ENCODE measurements around the gene TOX4.
A peak's percentile ranks its signal among the peaks of the same experiment; 100 is the strongest.

The TOX4 gene

DNA sequence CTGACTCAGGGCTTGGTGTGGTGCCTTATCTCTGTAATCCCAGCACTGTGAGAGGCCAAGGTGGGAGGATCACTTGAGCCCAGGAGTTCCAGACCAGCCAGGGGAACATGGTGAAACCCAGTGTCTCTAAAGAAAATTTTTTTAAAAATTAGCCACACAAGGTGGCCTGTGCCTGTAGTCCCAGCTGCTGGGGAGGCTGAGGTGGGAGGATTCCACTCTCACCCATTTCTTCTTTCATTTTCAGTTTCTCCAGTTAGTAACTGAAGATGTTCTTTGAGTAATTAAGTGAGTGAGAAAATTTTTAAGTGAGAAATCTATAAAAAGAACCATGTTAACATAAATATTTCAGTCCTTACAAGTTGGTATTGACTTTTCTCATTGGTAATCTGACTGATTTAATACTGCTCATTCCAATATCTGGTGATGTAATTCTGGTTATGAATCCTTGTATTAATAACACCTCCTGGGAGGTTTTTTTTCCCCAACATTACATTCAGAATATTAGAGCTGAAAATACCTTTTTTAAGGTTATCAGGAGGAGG, 28.1 kb downstream of the TOX4 start:
- DNase-seq = no peak

DNA sequence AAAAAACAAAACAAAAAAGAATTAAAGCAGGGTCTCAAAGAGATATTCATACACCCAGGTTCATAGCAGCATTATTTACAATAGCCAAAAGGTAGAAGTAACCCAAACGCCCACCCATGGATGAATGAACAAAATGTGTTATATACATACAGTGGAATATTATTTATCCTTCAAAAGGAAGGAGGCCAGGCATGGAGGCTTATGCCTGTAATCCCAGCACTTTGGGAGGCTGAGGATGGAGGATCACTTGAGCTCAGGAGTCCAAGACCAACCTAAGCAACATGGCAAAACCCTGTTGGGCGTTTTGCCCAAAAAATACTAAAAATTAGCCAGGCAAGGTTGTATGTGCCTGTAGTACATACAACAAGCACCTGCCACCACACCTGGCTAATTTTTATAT, 29.6 kb downstream of the TOX4 start:
- no peak for DNase-seq

DNA sequence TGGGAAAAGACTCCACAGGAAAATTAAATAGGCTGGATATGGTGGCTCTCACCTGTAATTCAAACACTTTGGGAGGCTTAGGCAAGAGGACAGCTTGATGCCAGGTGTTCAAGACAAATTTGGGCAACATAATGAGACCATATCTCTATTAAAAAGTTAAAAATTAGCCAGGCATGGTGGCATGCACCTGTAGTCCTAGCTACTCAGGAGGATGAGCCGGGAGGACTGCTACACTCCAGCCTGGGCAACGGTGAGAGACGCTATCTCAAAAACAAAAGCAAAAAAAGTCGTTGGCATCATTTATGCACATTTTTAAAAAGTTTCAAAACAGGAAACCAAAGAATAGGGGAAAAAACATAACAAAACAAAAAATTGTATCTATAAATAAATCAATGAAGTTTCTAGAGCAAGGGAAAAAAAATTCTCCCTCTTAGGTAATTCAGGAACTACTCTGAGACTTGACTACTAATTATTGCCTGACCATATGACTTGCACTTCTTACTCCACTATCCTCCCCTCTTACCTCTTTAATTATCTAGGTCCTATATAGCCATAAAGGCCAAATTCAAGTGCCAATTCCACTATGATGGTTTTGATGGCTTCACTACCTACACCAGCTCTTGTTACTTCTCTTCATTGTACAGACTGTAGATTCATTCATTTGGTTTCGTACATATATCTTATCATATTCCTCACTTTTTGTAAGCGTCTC, 32.6 kb downstream of the TOX4 start:
- DNase-seq = no peak

DNA sequence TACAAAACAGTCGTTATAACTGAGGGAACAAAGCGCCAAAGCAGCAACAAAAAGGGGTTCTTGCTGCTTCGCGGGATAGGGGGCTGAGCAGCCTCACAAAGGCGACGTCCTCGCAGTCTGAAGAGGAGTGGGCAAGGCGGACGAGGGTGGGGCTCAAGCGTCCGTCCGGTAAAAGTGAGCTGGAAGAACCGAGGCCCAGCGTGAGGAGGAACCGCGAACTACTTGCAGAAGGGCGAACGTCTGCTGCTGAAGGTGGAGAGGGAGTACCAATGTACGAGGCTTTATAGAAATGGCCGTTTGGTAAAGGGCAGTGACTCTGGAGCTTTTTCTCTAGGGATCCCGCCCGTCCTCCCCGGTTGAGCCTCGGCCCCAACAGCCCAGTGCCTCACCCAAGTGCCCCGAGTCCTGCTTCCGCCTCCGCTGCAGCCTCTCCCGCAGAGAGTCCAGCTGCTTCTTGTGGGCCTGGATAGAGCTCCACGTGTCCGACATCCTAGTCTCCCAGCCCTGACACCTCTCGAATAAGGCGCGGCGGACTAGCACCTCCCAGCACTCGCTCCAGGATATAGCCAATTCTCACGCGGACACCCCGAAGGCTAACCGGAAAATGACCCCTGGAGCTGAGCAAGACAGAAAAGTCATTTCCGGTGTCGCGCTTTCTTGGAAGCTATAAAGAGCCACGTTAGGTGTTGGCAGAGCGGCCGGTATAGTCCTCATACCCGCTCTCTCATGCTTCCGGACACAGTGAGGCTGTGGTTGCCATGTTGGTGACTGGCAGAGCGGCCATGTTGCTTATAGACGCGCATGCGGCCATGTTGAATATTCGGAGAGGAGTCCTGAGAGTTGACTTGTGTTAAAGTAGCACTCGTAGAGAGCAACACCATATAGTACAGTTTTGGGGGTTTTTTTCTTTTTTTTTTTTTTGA, 34.0 kb downstream of the TOX4 start, which contains the start of gene METTL3:
METTL3 (minus strand) TSS at position 606 of the 923 bp plus-strand sequence; CDS start at position 489, 117 bp downstream.
- DNase-seq = peak; percentile 99

DNA sequence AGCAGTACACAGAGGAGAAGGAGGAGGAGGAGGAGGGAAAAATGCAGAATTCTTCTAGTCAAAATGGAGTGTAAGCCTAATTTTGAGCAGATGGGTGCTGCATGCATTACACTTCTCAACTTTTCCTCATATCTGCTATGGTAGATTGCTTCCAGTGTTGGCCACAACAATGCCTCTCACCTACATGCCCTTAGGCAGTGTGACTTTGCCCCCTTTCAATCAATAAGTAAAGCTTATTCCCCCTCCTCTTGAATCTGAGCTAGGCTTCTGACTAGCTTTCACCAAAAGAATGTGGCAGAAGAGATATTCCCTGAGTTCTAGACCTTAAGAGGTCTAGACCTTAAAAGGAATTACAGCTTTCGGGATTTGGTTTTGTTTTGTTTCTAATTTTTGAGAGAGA, 37.3 kb downstream of the TOX4 start:
- DNase-seq = no peak

DNA sequence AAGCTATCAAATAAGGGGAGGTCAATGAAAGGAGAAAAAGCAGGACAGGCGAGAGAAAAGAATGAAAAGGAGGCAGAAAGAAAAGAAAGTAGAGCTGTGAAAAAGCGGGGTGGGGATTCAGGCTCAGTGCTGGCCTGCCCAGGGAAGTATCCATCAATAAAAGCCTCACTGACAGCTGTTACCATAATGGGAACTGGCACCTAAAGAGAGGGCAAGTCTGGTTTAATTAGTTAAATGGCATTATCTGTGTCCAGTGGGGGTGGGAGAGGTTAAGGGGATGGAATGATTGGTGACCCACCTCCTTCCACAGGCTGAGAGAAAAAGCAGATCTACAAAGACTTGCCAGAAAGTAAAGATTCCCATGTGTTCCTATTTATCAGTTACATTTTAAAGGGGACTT, 41.7 kb downstream of the TOX4 start:
- peak; percentile 84 for DNase-seq

DNA sequence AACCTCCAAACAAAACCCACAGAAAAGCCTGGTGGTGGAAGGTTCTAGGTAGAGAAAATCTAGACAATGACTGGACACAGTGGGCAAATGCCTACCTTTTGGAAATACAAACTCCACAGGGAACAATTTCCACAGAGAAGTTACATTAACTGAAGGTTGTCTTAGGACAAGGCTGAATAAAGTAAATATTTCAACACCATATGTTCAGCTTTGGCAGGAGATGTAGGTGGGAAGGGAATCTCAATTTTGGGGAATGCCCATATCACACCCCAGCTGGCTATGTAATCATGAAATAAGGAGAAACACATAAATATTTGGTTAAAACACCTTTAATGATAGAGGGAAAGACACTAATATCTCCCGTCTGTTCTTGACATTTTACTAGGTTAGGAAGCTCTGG, 43.8 kb downstream of the TOX4 start:
- DNase-seq = no peak

DNA sequence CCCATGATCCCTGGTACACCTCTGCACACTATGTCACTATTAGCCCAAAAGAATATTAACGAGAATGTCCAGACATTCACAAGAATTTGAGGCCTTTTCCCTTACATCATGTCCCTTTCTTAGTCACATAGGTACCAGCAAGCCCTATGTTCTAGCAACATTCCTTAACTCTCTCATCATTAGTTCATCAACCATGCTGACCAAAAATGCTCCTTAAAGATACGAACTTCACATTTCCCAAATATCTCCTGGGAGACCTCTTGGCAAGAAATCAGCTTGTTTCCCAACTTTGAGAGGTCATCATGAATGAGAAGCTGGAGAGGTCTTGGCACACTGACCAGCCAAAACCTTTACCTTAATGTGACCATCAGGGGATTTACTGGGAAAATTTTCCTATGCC, 44.5 kb downstream of the TOX4 start:
- no peak for DNase-seq

DNA sequence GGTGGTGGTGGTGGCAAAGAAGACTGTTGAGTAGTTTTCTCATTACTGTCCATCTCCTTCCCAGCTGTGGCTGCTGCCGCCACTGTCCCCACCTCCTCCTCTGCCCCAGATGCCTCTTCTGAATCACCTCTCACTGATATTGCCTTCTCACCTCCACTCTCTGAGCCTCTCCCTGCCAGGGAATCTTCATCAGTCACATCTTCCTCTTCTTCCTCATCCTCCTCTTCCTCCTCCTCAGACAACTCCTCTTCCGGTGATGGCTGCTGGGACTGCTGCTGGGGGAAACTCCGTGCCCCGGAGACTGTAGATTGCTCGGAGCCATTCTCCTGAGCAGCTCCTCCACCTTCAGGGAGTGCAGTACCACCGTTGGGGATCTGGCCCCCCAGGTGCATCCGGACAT, 46.2 kb downstream of the TOX4 start:
- DNase-seq = no peak

DNA sequence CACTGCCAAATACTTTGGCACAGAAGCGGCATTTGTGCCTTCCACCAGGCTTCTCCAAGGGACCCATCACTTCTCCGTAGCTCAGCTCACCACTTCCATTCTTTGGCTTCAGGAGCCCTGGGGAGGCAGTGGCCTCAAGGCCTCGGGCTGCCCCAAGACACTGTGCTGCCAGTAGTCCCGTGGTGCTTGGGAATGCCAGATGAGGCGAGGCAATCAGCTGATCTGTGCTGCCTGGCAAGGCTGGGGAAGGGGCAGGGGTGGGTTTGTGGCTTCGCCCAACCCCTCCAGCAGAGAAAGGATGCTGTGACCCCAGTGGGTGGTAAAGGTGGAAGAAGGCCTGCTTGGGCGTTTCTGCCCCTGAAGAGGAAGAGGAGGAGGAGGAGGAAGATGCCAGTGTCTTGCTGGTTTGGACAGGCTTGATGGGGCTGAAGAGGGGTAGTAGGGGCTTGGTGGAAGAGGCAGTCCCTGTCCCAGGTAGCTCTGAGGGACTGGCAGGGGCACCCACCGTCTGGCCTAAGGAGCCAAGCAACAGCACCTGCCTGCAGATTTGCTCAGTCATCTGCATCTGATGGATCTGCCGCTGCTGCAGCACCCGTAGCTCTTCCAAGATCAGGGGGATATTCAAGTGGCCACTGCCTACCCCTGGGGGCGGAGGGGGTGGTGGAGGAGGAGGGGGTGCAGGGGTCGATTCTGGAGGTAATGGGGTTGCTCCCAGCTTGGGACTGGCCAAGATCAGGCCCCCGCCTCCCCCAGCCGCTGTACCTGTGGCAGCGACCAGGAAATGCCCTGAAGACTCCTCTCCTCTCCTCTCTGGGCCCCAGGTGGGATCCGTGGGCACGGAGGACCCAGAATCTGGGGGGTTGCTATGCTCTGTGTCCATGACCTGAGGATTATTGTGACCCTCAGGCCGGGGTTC, 47.8 kb downstream of the TOX4 start:
- no peak for DNase-seq

DNA sequence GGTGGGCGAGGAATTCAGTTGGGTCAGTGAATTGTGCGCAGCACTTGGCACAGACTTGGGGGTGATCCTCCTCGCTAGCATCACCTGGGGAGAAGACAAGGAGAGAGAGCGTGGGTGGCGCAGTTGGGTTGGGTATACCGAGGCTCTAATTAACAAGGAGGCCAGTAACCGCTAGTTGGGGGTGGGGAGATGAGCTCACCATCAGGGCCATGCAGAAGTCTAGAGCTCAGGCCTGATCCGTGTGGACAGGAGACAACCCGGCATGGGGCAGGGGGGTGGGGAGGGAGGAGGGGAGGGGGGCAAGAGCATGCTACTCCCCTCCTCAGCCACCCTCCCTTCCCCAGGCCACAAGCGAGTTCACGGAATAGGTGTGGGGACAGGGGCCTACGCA, 48.6 kb downstream of the TOX4 start:
- DNase-seq = peak; percentile 85

DNA sequence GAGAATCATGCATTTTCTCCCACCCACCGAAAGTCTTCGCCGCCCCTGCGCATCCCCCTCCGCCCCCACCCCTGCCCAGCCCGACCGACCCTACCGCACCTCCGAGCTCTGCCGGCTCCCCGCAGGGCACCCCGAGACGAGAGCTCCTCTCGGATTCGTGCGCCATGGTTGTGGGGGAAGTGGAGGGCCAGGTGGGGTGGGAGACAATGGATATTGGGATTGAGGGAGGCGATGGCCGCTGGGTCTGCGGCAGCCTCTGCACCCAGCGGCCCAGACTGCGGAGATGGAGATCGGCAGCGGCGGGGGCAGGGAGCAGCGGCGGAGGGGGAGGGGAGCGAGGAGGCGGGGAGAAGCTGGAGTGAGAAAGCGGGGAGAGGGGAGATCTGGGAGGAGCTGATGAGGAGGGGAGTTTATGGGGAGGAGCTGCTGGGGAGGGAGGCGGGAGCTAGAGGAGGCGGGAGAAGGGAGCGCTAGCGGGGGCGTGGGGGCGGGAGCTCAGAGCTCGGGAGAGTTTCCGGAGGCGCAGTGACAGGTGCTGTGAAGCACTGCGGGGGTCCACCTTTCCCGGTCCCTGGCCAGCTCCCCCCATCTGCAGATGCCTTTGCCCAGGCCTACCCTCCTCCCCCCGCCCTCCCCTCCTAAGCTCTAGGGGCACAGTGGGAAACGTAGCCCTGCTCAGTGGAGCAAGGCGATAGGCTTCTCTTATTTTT, 49.1 kb downstream of the TOX4 start, which contains the start of gene SALL2:
SALL2 (minus strand) TSS at position 385 of the 710 bp plus-strand sequence; CDS start at position 166, 219 bp downstream.
- DNase-seq = peak; percentile 97

DNA sequence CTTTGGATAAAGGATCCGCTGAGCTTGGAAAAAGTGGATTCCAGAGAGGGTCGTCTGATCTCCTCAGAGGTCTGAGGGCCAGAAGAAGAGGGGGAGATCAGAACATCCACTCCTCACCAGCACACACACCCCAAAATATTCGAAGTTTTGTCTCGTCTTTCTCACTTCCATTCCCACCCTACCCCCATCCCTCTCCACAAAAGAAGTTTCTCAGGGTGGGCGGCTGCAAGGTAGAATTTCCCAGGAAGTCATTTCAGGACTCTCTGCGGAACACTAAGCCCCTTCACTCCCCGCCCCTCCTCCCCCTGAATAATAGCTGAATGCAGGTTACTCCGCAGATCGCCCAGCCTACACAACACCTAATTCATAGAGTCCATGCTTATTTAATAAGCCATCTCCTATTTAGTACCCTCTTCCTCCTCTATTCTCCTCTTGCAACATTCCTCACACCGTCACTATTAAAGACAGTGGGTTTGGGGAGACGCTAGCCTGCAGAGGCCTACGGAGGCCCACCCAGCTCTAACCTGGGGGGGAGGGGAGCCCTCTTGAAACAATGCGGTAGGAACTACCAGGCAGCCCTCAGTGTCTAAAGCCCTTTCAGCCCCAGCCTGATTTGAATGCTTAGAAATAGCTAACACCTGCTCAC, 49.8 kb downstream of the TOX4 start:
- DNase-seq = no peak

DNA sequence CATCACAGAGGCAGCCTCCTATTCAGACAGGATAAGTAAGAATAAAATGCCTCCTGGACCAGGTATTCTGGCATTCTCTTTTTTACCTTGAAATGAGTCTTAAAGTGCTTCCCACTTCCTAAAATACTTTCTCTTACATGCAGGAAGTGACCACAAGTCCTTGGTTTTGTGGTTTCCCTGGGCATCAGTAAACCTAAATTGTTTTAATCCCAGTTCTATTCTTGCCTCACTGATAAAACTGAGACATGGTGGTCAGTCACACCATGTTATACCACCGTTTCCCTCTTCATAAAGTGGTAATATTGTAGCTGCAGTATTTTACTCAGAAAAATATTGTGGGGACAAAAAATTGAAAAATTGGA, 50.3 kb downstream of the TOX4 start:
- no peak for DNase-seq

DNA sequence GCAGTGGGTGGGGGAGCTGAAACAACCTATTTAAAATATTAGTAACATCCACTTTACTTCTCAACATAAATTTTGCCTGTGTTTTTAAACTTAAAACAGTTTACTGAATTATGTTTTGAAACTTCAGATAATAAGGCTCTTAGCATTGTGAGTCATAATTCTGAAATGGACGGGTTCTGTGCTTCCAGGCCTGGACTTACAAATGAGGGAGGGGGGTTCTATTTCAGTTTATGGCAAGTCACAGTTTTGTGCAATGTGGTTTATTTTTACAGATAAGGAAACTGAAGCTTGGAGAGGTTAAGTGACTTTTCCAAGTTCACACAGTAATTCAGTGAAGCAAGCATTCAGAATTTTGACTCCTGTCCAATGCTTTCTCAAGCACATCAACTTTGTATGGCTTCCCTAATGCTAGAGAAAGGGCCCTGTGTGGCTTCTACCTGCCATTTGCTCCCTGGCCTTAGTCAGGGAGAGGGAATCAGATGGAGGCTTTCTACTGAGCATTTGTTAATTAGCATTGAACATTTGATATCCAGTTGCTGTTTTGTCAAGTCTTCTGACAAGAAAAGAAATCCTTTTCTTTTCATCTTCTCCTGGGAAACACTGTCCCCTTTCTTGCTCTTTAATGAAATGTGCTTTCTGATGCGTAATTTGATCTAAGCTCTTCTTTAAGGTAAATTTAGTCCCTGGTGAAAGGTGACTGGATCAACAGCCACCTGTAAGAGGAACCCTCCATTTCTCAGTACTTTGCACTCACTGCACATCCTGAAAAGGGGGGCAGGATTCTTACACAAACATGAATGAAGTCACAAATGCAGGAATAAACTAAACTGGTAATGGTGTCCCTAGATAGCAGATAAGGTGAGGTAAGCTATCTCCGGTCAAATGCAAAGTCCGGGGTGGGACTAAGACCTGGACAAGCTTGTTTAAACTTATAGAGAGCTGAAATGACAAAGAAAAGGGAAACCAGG, 51.7 kb downstream of the TOX4 start:
- DNase-seq = no peak

DNA sequence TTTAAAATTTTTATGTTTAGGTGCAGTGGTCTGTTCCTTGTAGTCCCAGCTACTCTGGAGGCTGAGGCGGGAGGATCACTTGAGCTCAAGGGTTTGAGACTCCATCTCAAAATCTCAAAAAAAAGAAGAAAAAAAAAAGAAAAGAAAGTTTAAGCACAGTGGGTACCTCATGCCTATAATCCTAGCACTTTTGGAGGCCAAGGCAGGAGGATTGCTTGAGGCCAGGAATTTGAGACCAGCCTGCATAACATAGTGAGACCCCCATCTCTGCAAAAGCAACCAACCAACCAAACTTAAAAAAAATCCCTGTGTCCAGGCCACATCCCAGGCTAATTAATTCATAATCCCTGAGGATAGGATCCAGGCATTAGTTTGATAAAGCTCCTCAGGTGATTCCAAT, 52.5 kb downstream of the TOX4 start:
- DNase-seq = no peak

DNA sequence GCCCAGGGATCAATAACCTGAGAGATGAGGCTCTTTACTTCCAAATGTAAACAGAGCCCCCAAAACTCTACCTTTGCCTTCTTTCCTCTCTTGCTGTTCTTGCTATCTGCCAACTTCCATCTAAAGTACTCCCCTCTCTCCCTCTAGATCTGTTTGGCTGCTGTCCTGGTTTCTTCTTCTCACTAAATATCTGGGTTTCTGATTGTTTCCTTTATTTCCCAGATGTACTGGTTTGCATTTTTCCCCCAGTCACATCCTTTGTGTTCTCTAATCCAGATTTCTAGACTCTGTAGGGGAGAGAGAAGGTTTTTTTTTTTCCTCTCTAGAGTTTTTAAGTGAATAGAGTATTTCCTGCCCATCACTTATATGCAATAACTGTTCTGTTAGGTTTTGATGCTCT, 56.3 kb downstream of the TOX4 start:
- no peak for DNase-seq

DNA sequence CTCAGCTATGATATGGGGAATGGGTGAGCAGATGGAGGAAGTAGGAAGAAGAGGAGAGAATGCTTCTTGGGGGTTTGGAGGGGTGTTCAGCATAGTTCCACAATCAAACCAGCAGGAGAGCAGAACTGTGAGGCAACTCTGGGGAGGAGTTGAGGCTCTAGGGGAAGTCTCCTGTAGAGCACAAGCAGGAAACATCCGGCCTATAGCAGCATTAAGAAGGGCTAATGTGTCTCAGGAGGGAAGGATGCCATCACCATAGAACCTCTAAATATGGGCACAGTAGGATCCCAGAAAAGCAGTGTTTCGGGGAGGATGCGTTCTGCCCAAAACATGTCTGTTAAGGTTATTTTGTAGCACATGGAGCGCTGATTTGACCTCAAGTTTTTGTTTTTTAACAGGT, 57.6 kb downstream of the TOX4 start:
- no peak for DNase-seq

DNA sequence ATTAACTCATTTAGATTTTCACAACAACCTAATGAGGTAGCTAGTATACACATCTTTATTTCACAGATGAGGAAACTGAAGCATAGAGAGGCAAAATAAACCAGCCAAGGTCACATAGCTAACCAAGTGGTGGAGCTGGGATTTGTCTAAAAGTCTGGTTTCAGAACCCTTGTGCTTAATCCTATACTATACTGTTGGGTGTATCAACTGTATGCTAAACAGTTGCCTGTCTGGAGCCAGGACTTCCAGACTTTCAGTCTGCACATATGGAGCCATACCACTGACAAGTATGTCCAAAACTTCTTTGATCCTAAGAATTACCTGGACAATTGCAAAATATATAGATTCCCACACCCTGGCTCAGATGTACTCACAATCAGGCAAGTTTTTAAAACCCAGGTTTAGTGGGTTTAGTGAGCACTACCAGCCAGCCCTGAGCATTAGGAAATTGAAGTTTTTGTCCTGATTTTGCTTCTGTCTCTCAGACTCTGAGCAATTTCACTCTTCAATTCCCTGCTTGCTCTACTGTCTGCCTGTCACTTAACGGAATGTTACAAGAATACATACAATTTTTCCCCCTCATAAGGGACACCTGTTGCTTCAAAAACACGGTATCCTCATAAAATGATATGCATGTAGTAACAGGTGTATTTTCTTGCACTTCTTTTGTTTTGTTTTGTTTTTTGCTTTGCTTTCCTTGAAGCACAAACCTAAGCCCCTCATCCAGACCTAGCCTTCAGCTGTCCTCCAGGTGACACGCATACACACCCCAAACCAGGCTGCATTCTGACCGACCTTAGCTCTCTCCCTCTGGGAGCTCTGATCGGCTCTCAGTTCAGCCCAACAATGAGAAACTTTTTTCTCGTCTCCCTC, 58.8 kb downstream of the TOX4 start:
- peak; percentile 21 for DNase-seq
